Activated effector memory CD4-positive, alpha-beta T cell treated with anti-CD3 and anti-CD28 coated beads, Interleukin-2, amount 50 U/mL, for 16 hours (primary cell): ENCODE data around the gene CDK2AP2.

Experiments used
- DNase-seq: peaks from one replicate; pipeline ENCODE4 v3.0.0-alpha.2; 2020

The CDK2AP2 gene

GRCh38 chr11:67503119-67504004 is 4.6 kb downstream of the CDK2AP2 start:
- DNase-seq, result no peak

- DNase-seq, result no peak
Observed at GRCh38 chr11:67502328-67502979, 5.5 kb downstream of the CDK2AP2 start.

- DNase-seq, result no peak
Observed at GRCh38 chr11:67501854-67502253, 6.1 kb downstream of the CDK2AP2 start.

GRCh38 chr11:67500831-67501715 is 6.9 kb downstream of the CDK2AP2 start:
- DNase-seq, result no peak

- DNase-seq, result no peak
Observed at GRCh38 chr11:67500484-67500821, 7.5 kb downstream of the CDK2AP2 start.

GRCh38 chr11:67499808-67500483 is 8.0 kb downstream of the CDK2AP2 start:
- peak; percentile 59 for DNase-seq

GRCh38 chr11:67498544-67498972 is 9.4 kb downstream of the CDK2AP2 start:
- peak; percentile 57 for DNase-seq

- DNase-seq, result peak; percentile 54
Observed at GRCh38 chr11:67497656-67498291, 10.2 kb downstream of the CDK2AP2 start.

GRCh38 chr11:67496113-67496512 is 11.8 kb downstream of the CDK2AP2 start:
- peak; percentile 45 for DNase-seq

GRCh38 chr11:67495234-67496005 is 12.5 kb downstream of the CDK2AP2 start:
- peak; percentile 60 for DNase-seq

GRCh38 chr11:67494371-67495233 is 13.4 kb downstream of the CDK2AP2 start:
- peak; percentile 62 for DNase-seq

- DNase-seq, result peak; percentile 61
Observed at GRCh38 chr11:67493548-67494370, 14.2 kb downstream of the CDK2AP2 start.

GRCh38 chr11:67492801-67493547 is 15.0 kb downstream of the CDK2AP2 start:
- peak; percentile 68 for DNase-seq

GRCh38 chr11:67492069-67492727 is 15.8 kb downstream of the CDK2AP2 start:
- peak; percentile 59 for DNase-seq

- DNase-seq, result peak; percentile 59
Observed at GRCh38 chr11:67491276-67492068, 16.5 kb downstream of the CDK2AP2 start.

GRCh38 chr11:67490727-67491065 is 17.3 kb downstream of the CDK2AP2 start:
- DNase-seq, result peak; percentile 61
